Fibroblast of peridontal ligament (primary cell): ENCODE data around the gene GNG14.
A peak's percentile ranks its signal among the peaks of the same experiment; 100 is the strongest.
"Not testable (repeated sequence)": the region's sequence is repeated elsewhere in the genome, so short reads cannot be mapped to it uniquely, and the experiment has no call there.

Experiments
- DNase-seq: peaks from one replicate; pipeline ENCODE4 v3.0.0-alpha.2; 2010; ENCODE audit errors: extremely low read depth

Gene GNG14

GRCh38 chr19:12667731-12668302, 20.0 kb upstream of the GNG14 start:
- DNase-seq: no peak

GRCh38 chr19:12668346-12668745, 19.5 kb upstream of the GNG14 start:
- no peak for DNase-seq

- DNase-seq: peak; percentile 60
Measured at GRCh38 chr19:12668932-12669269, 18.9 kb upstream of the GNG14 start.

GRCh38 chr19:12669270-12670158, 18.3 kb upstream of the GNG14 start:
- DNase-seq: peak; percentile 89

GRCh38 chr19:12670159-12670928, 17.5 kb upstream of the GNG14 start:
- DNase-seq: no peak

- DNase-seq: no peak
Measured at GRCh38 chr19:12672744-12673143, 15.1 kb upstream of the GNG14 start.

GRCh38 chr19:12675399-12675798, 12.4 kb upstream of the GNG14 start:
- DNase-seq: no peak

- DNase-seq: no peak
Measured at GRCh38 chr19:12675940-12676339, 11.9 kb upstream of the GNG14 start.

- DNase-seq: peak; percentile 69
Measured at GRCh38 chr19:12676384-12676792, 11.4 kb upstream of the GNG14 start.

GRCh38 chr19:12676928-12677327, 10.9 kb upstream of the GNG14 start:
- no peak for DNase-seq

- DNase-seq: not testable (repeated sequence)
Measured at GRCh38 chr19:12678039-12678438, 9.8 kb upstream of the GNG14 start.

- DNase-seq: no peak
Measured at GRCh38 chr19:12680034-12680433, 7.8 kb upstream of the GNG14 start.

- peak; percentile 99 for DNase-seq
Measured at GRCh38 chr19:12681074-12681987, 6.5 kb upstream of the GNG14 start, which contains the start of gene DHPS. Gene DHPS, minus strand, starts transcription at chr19:12681880. Its CDS starts 114 bp downstream, at chr19:12681766.

GRCh38 chr19:12685831-12686230, 2.0 kb upstream of the GNG14 start:
- DNase-seq: no peak

- DNase-seq: no peak
Measured at GRCh38 chr19:12689012-12689411, 1.2 kb downstream of the GNG14 start.

GRCh38 chr19:12689581-12690216, 1.9 kb downstream of the GNG14 start:
- no peak for DNase-seq

GRCh38 chr19:12692960-12693359, 5.2 kb downstream of the GNG14 start:
- no peak for DNase-seq

- no peak for DNase-seq
Measured at GRCh38 chr19:12694641-12695040, 6.8 kb downstream of the GNG14 start.

GRCh38 chr19:12695096-12695495, 7.3 kb downstream of the GNG14 start:
- DNase-seq: no peak

- no peak for DNase-seq
Measured at GRCh38 chr19:12695514-12695913, 7.7 kb downstream of the GNG14 start.

- no peak for DNase-seq
Measured at GRCh38 chr19:12695997-12696365, 8.2 kb downstream of the GNG14 start.
